Keratinocyte (primary cell): ENCODE results near the gene GNPNAT1. TPM values are rescaled to one million over a fixed set of nuclear protein-coding genes. Genes with fewer than 3 reads are reported as not detected.

Experiments
- DNase-seq: peaks from one replicate; pipeline ENCODE4 v3.0.0-alpha.2; 2011; ENCODE audit warnings: low read depth, missing footprints, low spot score
- FAIRE-seq: peaks from 2 replicates; lab custom pipeline; 2011; peaks lifted over from hg19 to GRCh38; lab: Jason Lieb, UNC
- H2AFZ ChIP-seq: 2 replicates; pipeline ENCODE4 v1.6.0; 2012; ENCODE audit warnings: low read length, control low read depth, inconsistent platforms; ENCODE audit not compliant: control insufficient read depth
- H3K27ac ChIP-seq: 2 replicates; pipeline ENCODE4 v1.5.1; 2011; ENCODE audit warnings: low read length; ENCODE audit not compliant: control insufficient read depth, insufficient read depth
- H3K27me3 ChIP-seq: 3 replicates; pipeline ENCODE4 v1.6.0; 2011; ENCODE audit warnings: low read length; ENCODE audit not compliant: control insufficient read depth, insufficient read depth; ENCODE audit errors: extremely low read depth
- H3K36me3 ChIP-seq, 2 experiments: 2 replicates in 1 of 2; 3 replicates in 1 of 2; pipeline ENCODE4 v1.5.1; 2011; ENCODE audit warnings: low read length in 2 of 2, mild to moderate bottlenecking in 1 of 2; ENCODE audit not compliant: control insufficient read depth in 2 of 2, insufficient read depth in 2 of 2; ENCODE audit errors: extremely low read depth in 1 of 2
- H3K4me1 ChIP-seq: 3 replicates; pipeline ENCODE4 v1.5.1; 2011; ENCODE audit warnings: low read length; ENCODE audit not compliant: control insufficient read depth, insufficient read depth; ENCODE audit errors: extremely low read depth
- H3K4me2 ChIP-seq: 3 replicates; pipeline ENCODE4 v1.6.0; 2011; ENCODE audit warnings: low read depth, low read length; ENCODE audit not compliant: control insufficient read depth, insufficient read depth; ENCODE audit errors: extremely low read depth
- H3K4me3 ChIP-seq, 3 experiments: fragments of 200-600 bp in 1 of 3; sonication (generic) in 1 of 3; 2 replicates in 2 of 3; 3 replicates in 1 of 3; pipeline ENCODE4 v1.5.1; 2011 to 2016; ENCODE audit warnings: low read length in 3 of 3, mild to moderate bottlenecking in 3 of 3, control low read depth in 2 of 3, inconsistent platforms in 1 of 3, low read depth in 1 of 3, mixed read lengths in 1 of 3, mixed run types in 1 of 3, moderate library complexity in 1 of 3; ENCODE audit not compliant: control insufficient read depth in 2 of 3, insufficient read depth in 2 of 3; ENCODE audit errors: extremely low read depth in 1 of 3
- H3K79me2 ChIP-seq: 2 replicates; pipeline ENCODE4 v1.6.0; 2012; ENCODE audit warnings: low read length; ENCODE audit not compliant: control insufficient read depth, insufficient read depth
- H3K9ac ChIP-seq: 3 replicates; pipeline ENCODE4 v1.6.0; 2011; ENCODE audit warnings: low read length; ENCODE audit not compliant: control insufficient read depth, insufficient read depth; ENCODE audit errors: extremely low read depth
- H3K9me1 ChIP-seq: 3 replicates; pipeline ENCODE4 v1.6.0; 2011; ENCODE audit warnings: low read length; ENCODE audit not compliant: control insufficient read depth, insufficient read depth; ENCODE audit errors: extremely low read depth
- H3K9me3 ChIP-seq: 2 replicates; pipeline ENCODE4 v1.5.1; 2012; ENCODE audit warnings: low read depth, low read length; ENCODE audit not compliant: control insufficient read depth
- H4K20me1 ChIP-seq: 3 replicates; pipeline ENCODE4 v1.6.0; 2011; ENCODE audit warnings: low read length; ENCODE audit not compliant: control insufficient read depth, insufficient read depth; ENCODE audit errors: extremely low read depth
- CTCF ChIP-seq, 3 experiments: IDR thresholded peaks in 1 of 3; conservative IDR thresholded peaks in 1 of 3; optimal IDR thresholded peaks in 1 of 3; 2 replicates in 2 of 3; 3 replicates in 1 of 3; pipeline versions ENCODE3 to v1.5.1; 2011; ENCODE audit warnings: low read length in 3 of 3, mild to moderate bottlenecking in 3 of 3, moderate library complexity in 2 of 3, control low read depth in 1 of 3, inconsistent platforms in 1 of 3; ENCODE audit not compliant: insufficient read depth in 2 of 3; ENCODE audit errors: extremely low read depth in 1 of 3
- EZH2 ChIP-seq: IDR thresholded peaks from one replicate; pipeline ENCODE4 v1.6.1; 2012; ENCODE audit warnings: inconsistent platforms, mild to moderate bottlenecking, low read length, moderate library complexity
- dilution Hi-C: fragments of 300-500 bp; cut with MboI; formaldehyde crosslinking; loops from one replicate; pipeline ENCODE4 v1.7.0; 2020; ENCODE audit warnings: low sequenced_read_pairs; ENCODE audit not compliant: extremely low pct_ligation_motif_present
- polyA plus RNA-seq, 5 experiments: library from polyadenylated mRNA; depleted of rRNA in 3 of 5; stranded (reverse) in 3 of 5; stranded (forward) in 1 of 5; unstranded in 1 of 5; fragments of >200 nt; gene quantifications; 1 replicate in 1 of 5; 2 replicates in 3 of 5; 3 replicates in 1 of 5; pipeline versions ENCODE4 v1.2.1 to v1.2.3, GENCODE V29; 2011 to 2012; ENCODE audit warnings: missing spikeins in 2 of 5, low read depth in 1 of 5, low replicate concordance in 1 of 5

Gene GNPNAT1
- polyA plus RNA-seq, 1 donor (not counting 4 experiments of a cell fraction or from before 2014, with no cell fraction given) = 45.5 TPM

GRCh38 chr14:52837451-52837850 lies 46.0 kb upstream of the GNPNAT1 start:
- dilution Hi-C loops = no loop called here

GRCh38 chr14:52836063-52836462 lies 44.7 kb upstream of the GNPNAT1 start:
- Histone ChIP-seq H3K79me2 (no peaks in the 10 kb centered on the region), H4K20me1 (no peaks in the 10 kb centered on the region), H3K27me3 (no peaks in the 10 kb centered on the region), H3K9ac (no peak overlapping the region), H3K4me2 (peak overlapping the region; percentile 74), H3K9me1 (no peaks in the 10 kb centered on the region), H3K4me3 (no peak overlapping the region), H2AFZ (no peak overlapping the region), H3K4me1 (peaks cover 20% of the 10 kb centered on the region), H3K27ac (no peak overlapping the region), H3K36me3 (no peaks in the 10 kb centered on the region), H3K9me3 (no peaks in the 10 kb centered on the region)
- no peak for TF ChIP-seq EZH2
- TF ChIP-seq CTCF (optimal IDR thresholded peaks at IDR 0.05 in 1 of 3, IDR thresholded peaks at IDR 0.05 in 1 of 3, conservative IDR thresholded peaks at IDR 0.05 in 1 of 3; ENCODE audit: extremely low read depth in 1 of 3, insufficient read depth in 2 of 3, low read length in 3 of 3) = no peak
- DNase-seq (no peak), FAIRE-seq (no peak)
- dilution Hi-C loops = no loop called here

More at GRCh38 chr14:52837451-52837850, 46.0 kb upstream of the GNPNAT1 start:
- H3K4me1 ChIP-seq = peaks cover 22% of the 10 kb centered on the region
- H3K4me2 ChIP-seq = no peak overlapping the region
- H3K4me3 ChIP-seq = no peak overlapping the region
- no peaks in the 10 kb centered on the region for H3K27me3 ChIP-seq
- no peaks in the 10 kb centered on the region for H3K9me3 ChIP-seq
- no peak for DNase-seq
- TF ChIP-seq CTCF (optimal IDR thresholded peaks at IDR 0.05 in 1 of 3, IDR thresholded peaks at IDR 0.05 in 1 of 3, conservative IDR thresholded peaks at IDR 0.05 in 1 of 3; ENCODE audit: extremely low read depth in 1 of 3, insufficient read depth in 2 of 3, low read length in 3 of 3) (no peak), EZH2 (no peak)
- H4K20me1 ChIP-seq = no peaks in the 10 kb centered on the region
- H3K27ac ChIP-seq = no peak overlapping the region
- H3K79me2 ChIP-seq = no peaks in the 10 kb centered on the region
- no peaks in the 10 kb centered on the region for H3K9me1 ChIP-seq
- no peak overlapping the region for H3K9ac ChIP-seq
- H3K36me3 ChIP-seq = no peaks in the 10 kb centered on the region
- no peak overlapping the region for H2AFZ ChIP-seq
- no peak for FAIRE-seq
